ENCODE measurements around the gene PCNT. TPM values are rescaled to one million over a fixed set of nuclear protein-coding genes. Genes with fewer than 3 reads are reported as not detected.
A peak's percentile ranks its signal among the peaks of the same experiment; 100 is the strongest.

Gene PCNT
- total RNA-seq, 5 donors from 2014 or later (not counting 1 experiment from before 2014, with no cell fraction given): 52.8 to 65.0 (median 58.6) TPM

DNA sequence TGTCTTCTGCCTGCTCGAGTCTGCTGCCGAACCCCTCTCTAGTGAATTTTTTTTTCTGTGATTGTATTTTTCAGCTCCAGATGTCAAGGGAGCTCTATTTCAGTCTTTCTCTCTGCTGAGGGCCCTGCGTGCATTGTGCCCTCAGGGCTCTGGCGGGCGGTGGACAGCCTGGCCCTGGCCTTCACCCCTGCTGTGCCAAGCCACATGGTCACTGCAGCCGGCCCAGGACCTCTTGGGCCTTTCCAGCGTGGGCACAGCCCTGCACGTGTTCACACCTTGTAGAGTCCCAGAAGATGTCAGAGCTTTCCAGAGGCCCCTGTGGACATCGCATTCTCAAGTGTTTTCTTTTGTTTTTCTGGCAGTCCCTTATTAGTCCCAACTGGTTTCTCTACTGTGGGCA lies 55.7 kb downstream of the PCNT start:
- peaks cover 13 to 24% of the 10 kb centered on the region in 2 donors for H3K36me3 ChIP-seq (ENCODE audit: control insufficient read depth in 2 of 2, extremely low read depth in 1 of 2, insufficient read depth in 1 of 2, low read length in 1 of 2)
- no peaks in the 10 kb centered on the region for H3K27me3 ChIP-seq (replicated peaks in 1 of 2; ENCODE audit: control insufficient read depth in 2 of 2, extremely low read depth in 1 of 2, insufficient read depth in 2 of 2, low read length in 1 of 2)
- H3K9me3 ChIP-seq: no peaks in the 10 kb centered on the region
- Mint-ChIP-seq H3K4me1 (peaks cover 2 to 16% (median 4%) of the 10 kb centered on the region in 3 donors), H3K27me3 (no peaks in the 10 kb centered on the region), H3K27ac (no peak overlapping the region), H3K36me3 (peaks cover 45% of the 10 kb centered on the region), H3K9me3 (peaks cover 2 to 15% (median 3%) of the 10 kb centered on the region in 3 donors), H3K4me3 (no peak overlapping the region)
- H3K4me3 ChIP-seq (ENCODE audit: control insufficient read depth in 1 of 2, extremely low read depth in 1 of 2, low read length in 1 of 2): no peak overlapping the region
- no peaks in the 10 kb centered on the region for H3K4me1 ChIP-seq (ENCODE audit: control insufficient read depth in 1 of 2, extremely low read depth in 1 of 2, insufficient read depth in 2 of 2, low read length in 2 of 2)
- POLR2A ChIA-PET: no interaction called here
- ATAC-seq (replicated peaks in 1 of 4): no peak
- H3K27ac ChIP-seq (ENCODE audit: low read length): no peak overlapping the region
- WGBS (ENCODE audit: insufficient coverage): 93% methylated on average over 6 of the region's 9 CpGs
- CTCF ChIA-PET: interaction anchor here in 1 of 2 donors (0.7 kb wide), 1 partner anchor 25 kb away, joined by 9 read pairs; no protein-coding TSS in a partner anchor
- DNase-seq: no peak

DNA sequence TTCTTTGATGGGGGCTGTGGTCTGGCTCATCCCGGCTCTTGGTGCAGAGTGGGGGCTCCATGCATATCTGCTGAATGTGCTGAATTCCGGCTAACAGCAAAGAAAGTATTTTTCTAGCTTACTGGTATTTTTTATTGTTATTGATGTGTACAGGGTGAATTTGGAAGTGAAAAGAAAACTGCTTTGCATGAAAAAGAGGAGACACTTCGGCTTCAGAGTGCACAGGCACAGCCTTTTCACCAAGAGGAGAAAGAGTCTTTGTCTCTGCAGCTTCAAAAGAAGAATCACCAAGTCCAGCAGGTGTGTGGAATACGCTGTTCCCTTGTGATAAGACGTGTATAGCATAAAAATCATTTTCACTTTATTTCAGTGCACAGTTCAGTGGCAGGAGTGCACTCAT lies 57.6 kb downstream of the PCNT start:
- ChIA-PET POLR2A (no interaction called here), CTCF (no interaction called here)
- Mint-ChIP-seq H3K9me3 (peaks cover 2 to 15% (median 3%) of the 10 kb centered on the region in 3 donors), H3K27me3 (no peaks in the 10 kb centered on the region), H3K36me3 (peaks cover 59% of the 10 kb centered on the region), H3K27ac (peak overlapping the region in 1 of 2 donors; percentile 28), H3K4me3 (no peak overlapping the region), H3K4me1 (peaks cover 2 to 16% (median 4%) of the 10 kb centered on the region in 3 donors)
- WGBS (ENCODE audit: insufficient coverage): 95% methylated on average over 3 of the region's 5 CpGs
- no peak for DNase-seq
- Histone ChIP-seq H3K27me3 (replicated peaks in 1 of 2; ENCODE audit: control insufficient read depth in 2 of 2, extremely low read depth in 1 of 2, insufficient read depth in 2 of 2, low read length in 1 of 2) (no peaks in the 10 kb centered on the region), H3K27ac (ENCODE audit: low read length) (no peak overlapping the region), H3K4me3 (ENCODE audit: control insufficient read depth in 1 of 2, extremely low read depth in 1 of 2, low read length in 1 of 2) (no peak overlapping the region), H3K36me3 (ENCODE audit: control insufficient read depth in 2 of 2, extremely low read depth in 1 of 2, insufficient read depth in 1 of 2, low read length in 1 of 2) (peaks cover 19 to 31% of the 10 kb centered on the region in 2 donors), H3K4me1 (ENCODE audit: control insufficient read depth in 1 of 2, extremely low read depth in 1 of 2, insufficient read depth in 2 of 2, low read length in 2 of 2) (peaks cover 0 to 2% of the 10 kb centered on the region in 2 experiments), H3K9me3 (no peaks in the 10 kb centered on the region)
- ATAC-seq (replicated peaks in 1 of 4): no peak

DNA sequence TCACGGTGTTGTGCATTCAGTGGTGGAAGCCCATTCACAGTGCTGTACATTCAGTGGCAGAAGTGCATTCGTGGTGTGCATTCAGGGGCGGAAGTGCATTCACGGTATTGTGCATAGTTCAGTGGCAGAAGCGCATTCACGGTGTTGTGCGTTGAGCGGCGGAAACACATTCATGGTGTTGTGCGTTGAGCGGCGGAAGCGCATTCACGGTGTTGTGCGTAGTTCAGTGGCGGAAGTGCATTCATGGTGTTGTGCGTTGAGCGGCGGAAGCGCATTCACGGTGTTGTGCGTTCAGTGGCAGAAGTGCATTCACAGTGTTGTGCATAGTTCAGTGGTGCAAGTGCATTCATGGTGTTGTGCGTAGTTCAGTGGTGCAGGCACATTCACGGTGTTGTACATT lies 60.6 kb downstream of the PCNT start:
- H3K27ac Mint-ChIP-seq: no peak overlapping the region
- H3K4me1 Mint-ChIP-seq: peaks cover 2 to 11% (median 2%) of the 10 kb centered on the region in 3 donors
- ATAC-seq (replicated peaks in 1 of 4) (no peak), DNase-seq (no peak)
- no peaks in the 10 kb centered on the region for H3K27me3 ChIP-seq (replicated peaks in 1 of 2; ENCODE audit: control insufficient read depth in 2 of 2, extremely low read depth in 1 of 2, insufficient read depth in 2 of 2, low read length in 1 of 2)
- H3K9me3 Mint-ChIP-seq: peaks cover under 1 to 13% (median 1%) of the 10 kb centered on the region in 3 donors
- ChIA-PET POLR2A (no interaction called here), CTCF (no interaction called here)
- H3K4me3 Mint-ChIP-seq: no peak overlapping the region
- no peak overlapping the region for H3K4me3 ChIP-seq (ENCODE audit: control insufficient read depth in 1 of 2, extremely low read depth in 1 of 2, low read length in 1 of 2)
- H3K4me1 ChIP-seq (ENCODE audit: control insufficient read depth in 1 of 2, extremely low read depth in 1 of 2, insufficient read depth in 2 of 2, low read length in 2 of 2): peaks cover 0 to 5% of the 10 kb centered on the region in 2 experiments
- 99% methylated on average over 22 of the region's 24 CpGs for WGBS (ENCODE audit: insufficient coverage)
- H3K27ac ChIP-seq (ENCODE audit: low read length): no peak overlapping the region
- H3K36me3 Mint-ChIP-seq: peaks cover 51% of the 10 kb centered on the region
- H3K9me3 ChIP-seq: no peaks in the 10 kb centered on the region
- H3K36me3 ChIP-seq (ENCODE audit: control insufficient read depth in 2 of 2, extremely low read depth in 1 of 2, insufficient read depth in 1 of 2, low read length in 1 of 2): peaks cover 31 to 33% of the 10 kb centered on the region in 2 donors
- no peaks in the 10 kb centered on the region for H3K27me3 Mint-ChIP-seq

DNA sequence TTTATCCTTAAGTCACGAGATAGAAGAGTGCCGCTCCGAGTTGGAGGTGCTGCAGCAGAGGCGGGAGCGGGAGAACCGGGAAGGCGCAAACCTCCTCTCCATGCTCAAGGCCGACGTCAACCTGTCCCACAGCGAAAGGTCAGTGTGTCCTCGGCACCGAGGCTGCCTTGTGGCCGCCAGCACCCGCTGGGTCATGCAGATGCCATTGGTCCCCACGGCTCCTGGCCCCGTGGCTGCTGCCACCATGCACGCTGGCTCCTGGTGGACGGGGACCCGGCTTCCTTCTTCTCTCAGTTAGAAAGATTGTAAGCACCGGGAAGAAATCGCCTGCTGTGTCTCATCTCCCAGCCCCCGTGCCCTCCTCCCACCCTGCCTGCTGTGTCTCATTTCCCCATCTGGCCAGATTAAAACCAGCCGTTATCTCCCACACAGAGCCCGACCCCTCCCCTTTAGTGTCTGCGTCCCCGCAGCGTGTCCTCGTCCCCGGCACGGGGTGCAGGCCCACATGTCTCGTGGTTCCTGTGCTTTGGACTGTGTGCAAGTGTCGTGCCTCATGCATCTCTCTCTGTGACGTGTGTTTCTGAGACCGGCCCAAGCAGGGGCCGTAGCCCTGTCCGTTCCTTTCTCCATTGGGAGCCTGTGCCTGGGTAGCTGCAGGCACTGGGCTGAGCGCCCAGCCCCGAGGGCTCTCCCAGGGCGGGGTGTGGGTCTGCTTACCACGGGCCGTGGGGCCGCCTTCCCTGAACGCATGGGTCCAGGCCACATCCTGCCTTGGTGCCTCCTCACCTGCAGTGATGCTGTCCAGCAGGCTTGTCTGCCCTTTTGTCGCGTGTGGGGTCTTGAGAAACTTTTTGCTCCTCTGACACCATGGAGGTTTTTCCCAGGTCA lies 62.1 kb downstream of the PCNT start:
- WGBS (ENCODE audit: insufficient coverage): 92% methylated on average over 41 of the region's 45 CpGs
- Mint-ChIP-seq H3K9me3 (peaks cover 0 to 11% (median 0%) of the 10 kb centered on the region in 3 donors), H3K27me3 (no peaks in the 10 kb centered on the region), H3K27ac (no peak overlapping the region), H3K4me1 (peaks cover 0 to 11% (median 0%) of the 10 kb centered on the region in 3 donors), H3K36me3 (peaks cover 56% of the 10 kb centered on the region), H3K4me3 (no peak overlapping the region)
- H3K36me3 ChIP-seq (ENCODE audit: control insufficient read depth in 2 of 2, extremely low read depth in 1 of 2, insufficient read depth in 1 of 2, low read length in 1 of 2): peaks cover 34 to 46% of the 10 kb centered on the region in 2 donors
- no peaks in the 10 kb centered on the region for H3K27me3 ChIP-seq (replicated peaks in 1 of 2; ENCODE audit: control insufficient read depth in 2 of 2, extremely low read depth in 1 of 2, insufficient read depth in 2 of 2, low read length in 1 of 2)
- no peaks in the 10 kb centered on the region for H3K9me3 ChIP-seq
- ChIA-PET CTCF (no interaction called here), POLR2A (no interaction called here)
- DNase-seq (no peak), ATAC-seq (replicated peaks in 1 of 4) (no peak)
- H3K4me1 ChIP-seq (ENCODE audit: control insufficient read depth in 1 of 2, extremely low read depth in 1 of 2, insufficient read depth in 2 of 2, low read length in 2 of 2): peaks cover 0 to 5% of the 10 kb centered on the region in 2 experiments
- H3K4me3 ChIP-seq (ENCODE audit: control insufficient read depth in 1 of 2, extremely low read depth in 1 of 2, low read length in 1 of 2): no peak overlapping the region
- no peak overlapping the region for H3K27ac ChIP-seq (ENCODE audit: low read length)

DNA sequence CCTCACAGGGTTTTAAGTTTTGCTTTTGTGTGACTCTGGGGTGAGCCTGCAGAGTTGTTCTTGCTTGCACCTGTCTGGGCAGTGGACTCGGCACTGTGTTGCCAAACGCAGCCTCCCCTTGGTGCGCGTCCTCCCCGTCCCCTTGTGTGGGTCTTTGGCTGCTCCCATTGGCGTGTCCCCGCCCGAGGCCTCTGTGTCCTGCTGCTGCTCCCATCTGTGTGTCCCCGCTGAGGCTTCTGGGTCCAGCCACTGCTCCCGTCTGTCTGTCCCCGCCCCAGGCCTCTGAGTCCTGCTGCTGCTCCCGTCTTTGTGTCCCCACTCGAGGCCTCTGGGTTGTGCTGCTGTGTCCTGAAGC lies 62.8 kb downstream of the PCNT start:
- H3K4me3 ChIP-seq (ENCODE audit: control insufficient read depth in 1 of 2, extremely low read depth in 1 of 2, low read length in 1 of 2): no peak overlapping the region
- Mint-ChIP-seq H3K4me3 (no peak overlapping the region), H3K36me3 (peaks cover 55% of the 10 kb centered on the region), H3K27me3 (no peaks in the 10 kb centered on the region), H3K9me3 (peaks cover 0 to 8% (median 0%) of the 10 kb centered on the region in 3 donors), H3K27ac (no peak overlapping the region), H3K4me1 (peaks cover 0 to 7% (median 0%) of the 10 kb centered on the region in 3 donors)
- H3K4me1 ChIP-seq (ENCODE audit: control insufficient read depth in 1 of 2, extremely low read depth in 1 of 2, insufficient read depth in 2 of 2, low read length in 2 of 2): peaks cover 0 to 5% of the 10 kb centered on the region in 2 experiments
- ATAC-seq (replicated peaks in 1 of 4) (no peak), DNase-seq (no peak)
- peaks cover 34 to 45% of the 10 kb centered on the region in 2 donors for H3K36me3 ChIP-seq (ENCODE audit: control insufficient read depth in 2 of 2, extremely low read depth in 1 of 2, insufficient read depth in 1 of 2, low read length in 1 of 2)
- no peaks in the 10 kb centered on the region for H3K27me3 ChIP-seq (replicated peaks in 1 of 2; ENCODE audit: control insufficient read depth in 2 of 2, extremely low read depth in 1 of 2, insufficient read depth in 2 of 2, low read length in 1 of 2)
- 94% methylated on average over 13 of the region's 13 CpGs for WGBS (ENCODE audit: insufficient coverage)
- H3K9me3 ChIP-seq: no peaks in the 10 kb centered on the region
- ChIA-PET POLR2A (no interaction called here), CTCF (no interaction called here)
- H3K27ac ChIP-seq (ENCODE audit: low read length): no peak overlapping the region

DNA sequence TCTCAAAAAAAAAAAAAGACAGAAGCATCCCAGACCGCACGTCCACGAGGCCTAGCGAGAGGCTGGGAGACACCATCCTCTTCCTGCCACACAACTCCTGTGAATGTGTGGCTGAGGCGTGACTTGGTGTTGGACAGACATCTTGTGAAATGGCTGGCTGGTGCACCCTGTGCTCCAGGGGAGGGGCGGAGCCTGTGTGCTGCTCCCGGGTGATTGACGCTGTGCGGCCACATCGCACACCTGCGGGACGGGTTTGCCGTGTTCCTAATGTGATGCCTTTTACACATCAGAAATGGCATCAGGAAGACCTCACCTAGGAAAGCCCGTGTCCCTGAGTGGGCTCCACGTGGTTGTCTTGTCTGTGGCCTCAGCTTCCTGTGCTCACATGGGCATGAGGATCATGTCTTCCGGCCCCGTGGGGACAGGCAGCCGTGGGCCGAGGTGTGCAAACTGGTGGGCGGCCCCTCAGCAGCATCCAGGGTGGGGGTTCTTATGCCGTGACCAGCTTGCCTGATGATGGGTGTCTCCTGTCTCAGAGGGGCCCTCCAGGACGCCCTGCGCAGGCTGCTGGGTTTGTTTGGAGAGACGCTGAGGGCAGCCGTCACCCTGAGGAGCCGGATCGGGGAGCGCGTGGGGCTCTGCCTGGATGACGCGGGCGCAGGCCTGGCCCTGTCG lies 64.4 kb downstream of the PCNT start:
- peaks cover 30 to 50% of the 10 kb centered on the region in 2 donors for H3K36me3 ChIP-seq (ENCODE audit: control insufficient read depth in 2 of 2, extremely low read depth in 1 of 2, insufficient read depth in 1 of 2, low read length in 1 of 2)
- H3K36me3 Mint-ChIP-seq: peaks cover 49% of the 10 kb centered on the region

More for the DNA sequence above, 64.4 kb downstream of the PCNT start:
- DNase-seq: no peak
- CTCF ChIA-PET: no interaction called here
- no peak for ATAC-seq (replicated peaks in 1 of 4)
- Histone ChIP-seq H3K27ac (ENCODE audit: low read length) (no peak overlapping the region), H3K27me3 (replicated peaks in 1 of 2; ENCODE audit: control insufficient read depth in 2 of 2, extremely low read depth in 1 of 2, insufficient read depth in 2 of 2, low read length in 1 of 2) (no peaks in the 10 kb centered on the region), H3K9me3 (no peaks in the 10 kb centered on the region), H3K4me3 (ENCODE audit: control insufficient read depth in 1 of 2, extremely low read depth in 1 of 2, low read length in 1 of 2) (no peak overlapping the region), H3K4me1 (ENCODE audit: control insufficient read depth in 1 of 2, extremely low read depth in 1 of 2, insufficient read depth in 2 of 2, low read length in 2 of 2) (peaks cover 0 to 5% of the 10 kb centered on the region in 2 experiments)
- POLR2A ChIA-PET: no interaction called here
- Mint-ChIP-seq H3K27ac (no peak overlapping the region), H3K27me3 (no peaks in the 10 kb centered on the region), H3K4me1 (peaks cover 0 to 4% (median 0%) of the 10 kb centered on the region in 3 donors), H3K4me3 (no peak overlapping the region), H3K9me3 (no peaks in the 10 kb centered on the region)
- WGBS (ENCODE audit: insufficient coverage): 88% methylated on average over 28 of the region's 33 CpGs

Measured in T-cell (primary cell).